WTC11 (cell line): ENCODE data around the gene MCF2L. TPM values are rescaled to one million over a fixed set of nuclear protein-coding genes. Genes with fewer than 3 reads are reported as not detected.

Experiments
- ATAC-seq: fragments of 200-7000 bp; cut with Tn5 transposase; 2 replicates; pipeline ENCODE4 v1.10.0; 2021; ENCODE audit warnings: mild to moderate bottlenecking, moderate library complexity
- CTCF ChIA-PET: fragments of 300-600 bp; sonication (Branson Sonifier 250); formaldehyde crosslinking; loops from one replicate; lab custom pipeline; 2021; ENCODE audit warnings: antibody characterized with exemption; lab: Charles Lee
- POLR2A ChIA-PET: fragments of 350-600 bp; sonication (Branson Sonifier 250); formaldehyde crosslinking; loops from one replicate; lab custom pipeline; 2021; ENCODE audit warnings: antibody characterized with exemption; lab: Charles Lee
- DNase-seq: peaks from one replicate; pipeline ENCODE4 v3.0.0; 2021; ENCODE audit warnings: low spot score
- H3K27ac Mint-ChIP-seq: 2 replicates; pipeline ENCODE4 v1.8.0; 2021; ENCODE audit warnings: mixed read lengths
- H3K27me3 Mint-ChIP-seq: 2 replicates; pipeline ENCODE4 v1.8.0; 2021; ENCODE audit warnings: low read depth, mild to moderate bottlenecking, moderate library complexity, mixed read lengths
- H3K36me3 Mint-ChIP-seq: 2 replicates; pipeline ENCODE4 v1.8.0; 2021; ENCODE audit warnings: mixed read lengths
- H3K4me1 Mint-ChIP-seq: 2 replicates; pipeline ENCODE4 v1.8.0; 2022; ENCODE audit warnings: mixed read lengths
- H3K4me3 Mint-ChIP-seq: 2 replicates; pipeline ENCODE4 v1.8.0; 2021; ENCODE audit warnings: mild to moderate bottlenecking, moderate library complexity, mixed read lengths
- H3K9me3 Mint-ChIP-seq: 2 replicates; pipeline ENCODE4 v1.8.0; 2021; ENCODE audit warnings: mixed read lengths
- AFF4 ChIP-seq: sonication (generic); formaldehyde crosslinking; IDR thresholded peaks from 2 replicates; pipeline ENCODE4 v1.8.1; 2023; ENCODE audit warnings: mild to moderate bottlenecking, missing genetic modification reagents, borderline replicate concordance
- ATF1 ChIP-seq: sonication (generic); formaldehyde crosslinking; IDR thresholded peaks from 2 replicates; pipeline ENCODE4 v1.8.1; 2023; ENCODE audit warnings: mild to moderate bottlenecking, moderate library complexity, missing genetic modification reagents
- E2F1 ChIP-seq: sonication (generic); formaldehyde crosslinking; IDR thresholded peaks from 2 replicates; pipeline ENCODE4 v1.8.0; 2022; ENCODE audit warnings: mild to moderate bottlenecking, missing genetic modification reagents
- E2F4 ChIP-seq: sonication (generic); formaldehyde crosslinking; IDR thresholded peaks from 2 replicates; pipeline ENCODE4 v1.8.1; 2022; ENCODE audit warnings: low read depth, mild to moderate bottlenecking, moderate library complexity, missing genetic modification reagents, borderline replicate concordance
- FOXK1 ChIP-seq: sonication (generic); formaldehyde crosslinking; IDR thresholded peaks from 2 replicates; pipeline ENCODE4 v1.8.0; 2022; ENCODE audit warnings: mild to moderate bottlenecking, moderate library complexity, missing genetic modification reagents
- FOXP1 ChIP-seq: sonication (generic); formaldehyde crosslinking; IDR thresholded peaks from 2 replicates; pipeline ENCODE4 v1.8.0; 2022; ENCODE audit warnings: missing genetic modification reagents, mild to moderate bottlenecking, moderate library complexity, borderline replicate concordance
- GTF2I ChIP-seq: fragments of 250-450 bp; sonication (Bioruptor Pico); conservative IDR thresholded peaks from 2 replicates; pipeline ENCODE4 v1.4.0; 2021; ENCODE audit warnings: mild to moderate bottlenecking
- HMGA2 ChIP-seq: fragments of 250-450 bp; sonication (Bioruptor Pico); IDR thresholded peaks from 2 replicates; pipeline ENCODE4 v1.4.0; 2021; ENCODE audit warnings: mild to moderate bottlenecking, moderate library complexity
- IRF2 ChIP-seq: sonication (generic); formaldehyde crosslinking; IDR thresholded peaks from 2 replicates; pipeline ENCODE4 v1.8.0; 2022; ENCODE audit warnings: low read depth, missing genetic modification reagents, borderline replicate concordance
- KAT7 ChIP-seq: sonication (generic); formaldehyde crosslinking; IDR thresholded peaks from 2 replicates; pipeline ENCODE4 v1.8.1; 2023; ENCODE audit warnings: missing genetic modification reagents, mild to moderate bottlenecking, borderline replicate concordance
- NFATC4 ChIP-seq: fragments of 250-450 bp; sonication (Bioruptor Pico); IDR thresholded peaks from 2 replicates; pipeline ENCODE4 v1.9.0; 2021; ENCODE audit warnings: mild to moderate bottlenecking
- NFYB ChIP-seq: sonication (generic); formaldehyde crosslinking; conservative IDR thresholded peaks from 2 replicates; pipeline ENCODE4 v1.8.0; 2022; ENCODE audit warnings: low read depth, missing genetic modification reagents
- NR1H2 ChIP-seq: sonication (generic); formaldehyde crosslinking; IDR thresholded peaks from 2 replicates; pipeline ENCODE4 v1.9.0; 2021; ENCODE audit warnings: mild to moderate bottlenecking, moderate library complexity, missing genetic modification reagents
- OVOL2 ChIP-seq: fragments of 250-450 bp; sonication (Bioruptor Pico); IDR thresholded peaks from 2 replicates; pipeline ENCODE4 v1.9.0; 2021; ENCODE audit warnings: mild to moderate bottlenecking, borderline replicate concordance
- PRDM15 ChIP-seq: sonication (generic); formaldehyde crosslinking; IDR thresholded peaks from 2 replicates; pipeline ENCODE4 v1.8.0; 2022; ENCODE audit warnings: missing genetic modification reagents
- SP1 ChIP-seq: sonication (generic); formaldehyde crosslinking; conservative IDR thresholded peaks from 2 replicates; pipeline ENCODE4 v1.8.1; 2022; ENCODE audit warnings: missing genetic modification reagents
- TCF7 ChIP-seq: sonication (generic); formaldehyde crosslinking; IDR thresholded peaks from 2 replicates; pipeline ENCODE4 v1.8.0; 2022; ENCODE audit warnings: mild to moderate bottlenecking, low read depth, missing genetic modification reagents, moderate library complexity
- TP53 ChIP-seq: sonication (generic); formaldehyde crosslinking; IDR thresholded peaks from 2 replicates; pipeline ENCODE4 v1.8.1; 2023; ENCODE audit warnings: mild to moderate bottlenecking, missing genetic modification reagents
- ZNF121 ChIP-seq: sonication (generic); formaldehyde crosslinking; IDR thresholded peaks from 2 replicates; pipeline ENCODE4 v1.8.0; 2023; ENCODE audit warnings: missing genetic modification reagents
- ZNF219 ChIP-seq: sonication (generic); formaldehyde crosslinking; IDR thresholded peaks from 2 replicates; pipeline ENCODE4 v1.8.0; 2023; ENCODE audit warnings: missing genetic modification reagents, mild to moderate bottlenecking, borderline replicate concordance
- ZNF281 ChIP-seq: sonication (generic); formaldehyde crosslinking; IDR thresholded peaks from 2 replicates; pipeline ENCODE4 v1.8.0; 2023; ENCODE audit warnings: mild to moderate bottlenecking, missing genetic modification reagents
- ZNF396 ChIP-seq: fragments of 250-450 bp; sonication (Bioruptor Pico); IDR thresholded peaks from 2 replicates; pipeline ENCODE4 v1.8.0; 2021; ENCODE audit warnings: mild to moderate bottlenecking, moderate library complexity, borderline replicate concordance
- total RNA-seq: library from RNA; stranded (reverse); gene quantifications from 3 replicates; pipeline ENCODE4 v1.2.3, GENCODE V29; 2021

Gene MCF2L
- total RNA-seq, 1 experiment from 2014 or later, result 34.8 TPM

GRCh38 chr13:113088691-113089020 lies 119.6 kb downstream of the MCF2L start:
- no peak overlapping the region for H3K4me3 Mint-ChIP-seq
- H3K4me1 Mint-ChIP-seq, result peaks cover 14% of the 10 kb centered on the region
- peaks cover 6% of the 10 kb centered on the region for H3K36me3 Mint-ChIP-seq
- TF ChIP-seq ZNF219 (CRISPR knock-in tag) (no peak), ZNF396 (CRISPR knock-in tag) (no peak), ATF1 (CRISPR knock-in tag) (no peak), HMGA2 (no peak), KAT7 (no peak), ZNF281 (no peak)
- no peak overlapping the region; the same call in 1 of the 2 replicates for H3K27ac Mint-ChIP-seq
- DNase-seq (no peak), ATAC-seq (no peak)
- no peaks in the 10 kb centered on the region for H3K9me3 Mint-ChIP-seq
- no peaks in the 10 kb centered on the region for H3K27me3 Mint-ChIP-seq
- POLR2A ChIA-PET, result no interaction called here
- CTCF ChIA-PET, result interaction anchor here (2.3 to 3.0 kb wide), 2 partner anchors 35 to 38 kb away, joined by 8 to 14 read pairs; partner anchors contain the start of gene F10

- peak; percentile 61 for ATAC-seq
- peaks cover 6% of the 10 kb centered on the region for H3K36me3 Mint-ChIP-seq
- peak overlapping the region; percentile 78 for H3K27ac Mint-ChIP-seq
- CTCF ChIA-PET, result interaction anchor here (0.8 to 3.3 kb wide), 19 partner anchors 9 to 302 kb away, joined by 3 to 15 read pairs (median 4); partner anchors contain the start of genes F10 and PROZ
- H3K9me3 Mint-ChIP-seq, result no peaks in the 10 kb centered on the region
- DNase-seq, result no peak
- H3K4me3 Mint-ChIP-seq, result no peak overlapping the region
- POLR2A ChIA-PET, result interaction anchor here (0.8 to 1.0 kb wide), 2 partner anchors 16 to 40 kb away, joined by 3 to 4 read pairs; partner anchors contain the start of gene F7
- H3K27me3 Mint-ChIP-seq, result no peaks in the 10 kb centered on the region
- H3K4me1 Mint-ChIP-seq, result peaks cover 14% of the 10 kb centered on the region
- TF ChIP-seq ZNF219 (CRISPR knock-in tag) (no peak), NR1H2 (CRISPR knock-in tag) (no peak), ZNF396 (CRISPR knock-in tag) (no peak), NFYB (no peak), E2F1 (no peak), PRDM15 (CRISPR knock-in tag) (no peak), GTF2I (CRISPR knock-in tag) (no peak), ZNF121 (CRISPR knock-in tag) (no peak), SP1 (peak; percentile 34; the same call in 1 of the 2 replicates), AFF4 (no peak), TCF7 (CRISPR knock-in tag) (no peak), TP53 (CRISPR knock-in tag) (no peak), HMGA2 (no peak), NFATC4 (no peak), IRF2 (CRISPR knock-in tag) (no peak), E2F4 (CRISPR knock-in tag) (no peak), FOXK1 (CRISPR knock-in tag) (no peak; the same call in 1 of the 2 replicates), FOXP1 (CRISPR knock-in tag) (no peak), OVOL2 (CRISPR knock-in tag) (no peak)
These were observed 120.8 kb downstream of the MCF2L start for GRCh38 chr13:113089693-113090414.
